ENCODE results near the gene TEDC1.

Gene TEDC1

GRCh38 chr14:105502446-105503295 lies 11.6 kb downstream of the TEDC1 start:
- in situ Hi-C loops (cut with HindIII; ENCODE audit: low pct_unique_long_range_greater_than_20kb, low sequenced_read_pairs), result no loop called here
- no peak for DNase-seq (ENCODE audit: low read depth in 1 of 2, low spot score in 1 of 2)
- no peak for TF ChIP-seq JUND (IDR thresholded peaks at IDR 0.05; ENCODE audit: low read depth)

GRCh38 chr14:105503296-105503640 lies 12.2 kb downstream of the TEDC1 start:
- in situ Hi-C loops (cut with HindIII; ENCODE audit: low pct_unique_long_range_greater_than_20kb, low sequenced_read_pairs), result no loop called here
- no peak for TF ChIP-seq JUND (IDR thresholded peaks at IDR 0.05; ENCODE audit: low read depth)
- DNase-seq (ENCODE audit: low read depth in 1 of 2, low spot score in 1 of 2), result no peak

GRCh38 chr14:105503935-105504692 lies 13.1 kb downstream of the TEDC1 start:
- no peak for TF ChIP-seq JUND (IDR thresholded peaks at IDR 0.05; ENCODE audit: low read depth)
- in situ Hi-C loops (cut with HindIII; ENCODE audit: low pct_unique_long_range_greater_than_20kb, low sequenced_read_pairs), result no loop called here
- no peak for DNase-seq (ENCODE audit: low read depth in 1 of 2, low spot score in 1 of 2)

GRCh38 chr14:105505101-105505500 lies 14.1 kb downstream of the TEDC1 start:
- no peak for TF ChIP-seq JUND (IDR thresholded peaks at IDR 0.05; ENCODE audit: low read depth)
- in situ Hi-C loops (cut with HindIII; ENCODE audit: low pct_unique_long_range_greater_than_20kb, low sequenced_read_pairs), result no loop called here
- DNase-seq (ENCODE audit: low read depth in 1 of 2, low spot score in 1 of 2), result no peak

- no peak for TF ChIP-seq JUND (IDR thresholded peaks at IDR 0.05; ENCODE audit: low read depth)
- in situ Hi-C loops (cut with HindIII; ENCODE audit: low pct_unique_long_range_greater_than_20kb, low sequenced_read_pairs), result no loop called here
- no peak for DNase-seq (ENCODE audit: low read depth in 1 of 2, low spot score in 1 of 2)
These were observed 16.2 kb downstream of the TEDC1 start for GRCh38 chr14:105507247-105507646.

- in situ Hi-C loops (cut with HindIII; ENCODE audit: low pct_unique_long_range_greater_than_20kb, low sequenced_read_pairs), result no loop called here
- TF ChIP-seq JUND (IDR thresholded peaks at IDR 0.05; ENCODE audit: low read depth), result no peak
- DNase-seq (ENCODE audit: low read depth in 1 of 2, low spot score in 1 of 2), result no peak
These were observed 17.0 kb downstream of the TEDC1 start for GRCh38 chr14:105508069-105508468.

- no peak for TF ChIP-seq JUND (IDR thresholded peaks at IDR 0.05; ENCODE audit: low read depth)
- in situ Hi-C loops (cut with HindIII; ENCODE audit: low pct_unique_long_range_greater_than_20kb, low sequenced_read_pairs), result no loop called here
- no peak for DNase-seq (ENCODE audit: low read depth in 1 of 2, low spot score in 1 of 2)
These were observed 17.6 kb downstream of the TEDC1 start for GRCh38 chr14:105508601-105509000.

GRCh38 chr14:105517096-105517495 lies 26.1 kb downstream of the TEDC1 start:
- TF ChIP-seq JUND (IDR thresholded peaks at IDR 0.05; ENCODE audit: low read depth), result no peak
- DNase-seq (ENCODE audit: low read depth in 1 of 2, low spot score in 1 of 2), result peak in 1 of 2 experiments; percentile 85
- in situ Hi-C loops (cut with HindIII; ENCODE audit: low pct_unique_long_range_greater_than_20kb, low sequenced_read_pairs), result no loop called here

GRCh38 chr14:105519946-105520698 lies 29.1 kb downstream of the TEDC1 start:
- in situ Hi-C loops (cut with HindIII; ENCODE audit: low pct_unique_long_range_greater_than_20kb, low sequenced_read_pairs), result no loop called here
- DNase-seq (ENCODE audit: low read depth in 1 of 2, low spot score in 1 of 2), result no peak
- TF ChIP-seq JUND (IDR thresholded peaks at IDR 0.05; ENCODE audit: low read depth), result no peak

- DNase-seq (ENCODE audit: low read depth in 1 of 2, low spot score in 1 of 2), result no peak
- in situ Hi-C loops (cut with HindIII; ENCODE audit: low pct_unique_long_range_greater_than_20kb, low sequenced_read_pairs), result no loop called here
- TF ChIP-seq JUND (IDR thresholded peaks at IDR 0.05; ENCODE audit: low read depth), result no peak
These were observed 34.3 kb downstream of the TEDC1 start for GRCh38 chr14:105525326-105525725.

- in situ Hi-C loops (cut with HindIII; ENCODE audit: low pct_unique_long_range_greater_than_20kb, low sequenced_read_pairs), result no loop called here
- TF ChIP-seq JUND (IDR thresholded peaks at IDR 0.05; ENCODE audit: low read depth), result no peak
- peak; percentile 55 to 68 for DNase-seq (ENCODE audit: low read depth in 1 of 2, low spot score in 1 of 2)
These were observed 35.1 kb downstream of the TEDC1 start, which contains the start of gene TMEM121 for GRCh38 chr14:105525861-105526775. Gene TMEM121, plus strand, starts transcription at chr14:105526583. Its CDS starts 2,252 bp downstream, at chr14:105528835.

All from T47D (cell line).